Thyroid gland (tissue), 4 donors: ENCODE data around the gene PVALB.

Experiments used
- CTCF ChIP-seq, 6 experiments: fragments of 200-600 bp in 3 of 6; fragments of 450-650 bp in 3 of 6; sonication (generic) in 3 of 6; IDR thresholded peaks; one replicate each; pipeline ENCODE4 v1.5.1; 2016 to 2019; ENCODE audit warnings: antibody characterized with exemption in 6 of 6, mild to moderate bottlenecking in 2 of 6, inconsistent platforms in 1 of 6, moderate library complexity in 1 of 6
- POLR2A ChIP-seq, 2 donors: fragments of 450-650 bp; IDR thresholded peaks; one replicate each; pipeline ENCODE4 v1.6.1; 2017; ENCODE audit warnings: antibody characterized with exemption in 2 of 2, mild to moderate bottlenecking in 2 of 2, moderate library complexity in 1 of 2

DNA sequence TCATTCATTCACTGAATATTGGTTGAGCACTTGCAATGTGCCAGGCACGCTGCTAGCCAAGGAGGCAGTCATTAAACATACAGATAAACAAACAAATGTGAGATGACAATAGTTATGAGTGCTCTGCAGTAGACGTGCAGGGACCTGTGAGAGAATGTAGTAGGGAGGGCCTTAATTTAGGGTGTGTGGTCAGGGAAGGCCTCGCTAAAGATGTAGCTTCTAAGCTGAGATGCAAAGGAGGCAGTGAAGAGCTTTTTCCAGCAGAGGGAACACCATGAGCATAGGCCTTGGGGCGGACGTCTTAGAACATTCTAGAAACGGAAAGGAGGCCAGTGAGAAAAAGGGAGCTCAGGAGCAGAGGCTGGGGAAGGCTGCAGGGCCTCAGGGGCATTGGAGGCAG, 43.2 kb upstream of the PVALB start:
- TF ChIP-seq POLR2A (IDR thresholded peaks at IDR 0.05), result no peak
- no peak for TF ChIP-seq CTCF (IDR thresholded peaks at IDR 0.05)
